Astrocyte of the cerebellum (primary cell): ENCODE results near the gene KCNK5.

Source experiments
- DNase-seq: peaks from one replicate; pipeline ENCODE4 v3.0.0-alpha.2; 2011; ENCODE audit warnings: low read depth
- H3K4me3 ChIP-seq: 2 replicates; pipeline ENCODE4 v1.5.1; 2011; ENCODE audit warnings: mild to moderate bottlenecking, low read depth, low read length, moderate library complexity
- CTCF ChIP-seq: IDR thresholded peaks from 2 replicates; pipeline ENCODE4 v1.5.1; 2012; ENCODE audit warnings: low read length, low read depth, moderate library complexity, mild to moderate bottlenecking; ENCODE audit errors: missing control alignments
- in situ Hi-C: cut with HindIII; loops from 2 replicates; pipeline ENCODE4 v1.10.0; 2017; ENCODE audit warnings: low sequenced_read_pairs

The KCNK5 gene

GRCh38 chr6:39228992-39229767 is at the start of gene KCNK5:
KCNK5 (minus strand) TSS chr6:39229475; CDS start chr6:39229111, 364 bp downstream.
- peak; percentile 13 for TF ChIP-seq CTCF
- in situ Hi-C loops, result no loop called here
- H3K4me3 ChIP-seq, result peak within 1 kb of the TSS; percentile 31
- DNase-seq, result no peak

GRCh38 chr6:39276379-39276995 is 47.2 kb upstream of the KCNK5 start:
- DNase-seq, result no peak
- no peak overlapping the region for H3K4me3 ChIP-seq
- in situ Hi-C loops, result no loop called here
- TF ChIP-seq CTCF, result no peak

GRCh38 chr6:39274903-39275302 is 45.6 kb upstream of the KCNK5 start:
- no peak for DNase-seq
- H3K4me3 ChIP-seq, result no peak overlapping the region
- TF ChIP-seq CTCF, result no peak
- in situ Hi-C loops, result no loop called here

- no peak for TF ChIP-seq CTCF
- in situ Hi-C loops, result no loop called here
- no peak overlapping the region for H3K4me3 ChIP-seq
- no peak for DNase-seq
Observed at GRCh38 chr6:39274471-39274870, 45.2 kb upstream of the KCNK5 start.

GRCh38 chr6:39273406-39273821 is 44.1 kb upstream of the KCNK5 start:
- DNase-seq, result no peak
- in situ Hi-C loops, result no loop called here
- no peak for TF ChIP-seq CTCF
- no peak overlapping the region for H3K4me3 ChIP-seq

- no peak overlapping the region for H3K4me3 ChIP-seq
- TF ChIP-seq CTCF, result no peak
- in situ Hi-C loops, result no loop called here
- DNase-seq, result no peak
Observed at GRCh38 chr6:39269961-39270360, 40.7 kb upstream of the KCNK5 start.
